Measurements from ENCODE around the gene NDRG3.
"Not testable (repeated sequence)": the region's sequence is repeated elsewhere in the genome, so short reads cannot be mapped to it uniquely, and the experiment has no call there.

The NDRG3 gene

DNA sequence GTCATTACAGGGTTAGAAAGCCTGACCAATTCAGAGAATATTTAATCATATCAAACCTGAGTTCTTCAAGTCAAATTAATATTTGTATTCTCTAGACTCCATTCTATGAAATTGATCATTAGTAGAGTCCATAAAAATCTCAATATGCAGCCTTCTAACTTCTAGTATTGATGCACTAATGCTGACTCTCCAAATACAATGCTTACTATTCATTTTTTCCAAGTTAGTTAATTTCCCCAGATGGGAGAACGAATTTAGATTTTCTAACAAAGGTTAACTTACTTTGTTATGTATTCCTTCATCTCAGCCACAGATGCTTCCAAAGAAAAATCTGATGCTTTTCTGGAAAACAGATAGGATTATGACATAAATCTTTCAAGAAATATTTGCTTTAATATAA is 12.4 kb upstream of the NDRG3 start:
- DNase-seq, result no peak

- DNase-seq, result no peak
Observed at GRCh38 chr20:36756496-36756895, 10.6 kb upstream of the NDRG3 start.

- no peak for DNase-seq
Observed at GRCh38 chr20:36754656-36755222, 8.8 kb upstream of the NDRG3 start.

GRCh38 chr20:36752582-36752981 is 6.7 kb upstream of the NDRG3 start:
- no peak for DNase-seq

GRCh38 chr20:36745234-36745926 is 510 bp downstream of the NDRG3 start:
- DNase-seq, result peak; percentile 56

DNA sequence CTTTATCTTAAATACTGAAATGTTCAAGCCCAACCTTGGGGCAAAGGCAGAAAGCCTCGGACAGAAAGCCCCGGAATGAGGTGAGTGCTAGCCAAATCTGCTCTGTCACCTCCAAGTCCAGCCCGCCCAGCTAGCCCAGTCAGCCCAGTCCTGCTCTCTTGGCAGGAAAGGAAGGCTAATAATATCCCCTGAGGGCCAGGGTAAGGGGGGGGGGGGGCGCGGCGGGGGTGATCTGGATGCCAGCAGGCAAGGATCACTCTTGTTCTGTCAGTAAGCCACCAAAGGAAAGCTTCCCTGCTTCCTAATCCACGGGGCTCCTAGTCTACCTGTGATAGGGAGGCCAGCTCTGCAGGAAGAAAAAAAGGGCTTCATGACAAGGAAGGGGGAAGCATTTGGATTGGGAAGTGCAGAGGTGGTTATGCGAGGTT is 1.1 kb downstream of the NDRG3 start:
- no peak for DNase-seq

- DNase-seq, result no peak
Observed at GRCh38 chr20:36744243-36744642, 1.6 kb downstream of the NDRG3 start.

GRCh38 chr20:36742558-36742957 is 3.3 kb downstream of the NDRG3 start:
- DNase-seq, result no peak

GRCh38 chr20:36741072-36741471 is 4.8 kb downstream of the NDRG3 start:
- no peak for DNase-seq

- DNase-seq, result no peak
Observed at GRCh38 chr20:36737183-36737499, 8.7 kb downstream of the NDRG3 start.

DNA sequence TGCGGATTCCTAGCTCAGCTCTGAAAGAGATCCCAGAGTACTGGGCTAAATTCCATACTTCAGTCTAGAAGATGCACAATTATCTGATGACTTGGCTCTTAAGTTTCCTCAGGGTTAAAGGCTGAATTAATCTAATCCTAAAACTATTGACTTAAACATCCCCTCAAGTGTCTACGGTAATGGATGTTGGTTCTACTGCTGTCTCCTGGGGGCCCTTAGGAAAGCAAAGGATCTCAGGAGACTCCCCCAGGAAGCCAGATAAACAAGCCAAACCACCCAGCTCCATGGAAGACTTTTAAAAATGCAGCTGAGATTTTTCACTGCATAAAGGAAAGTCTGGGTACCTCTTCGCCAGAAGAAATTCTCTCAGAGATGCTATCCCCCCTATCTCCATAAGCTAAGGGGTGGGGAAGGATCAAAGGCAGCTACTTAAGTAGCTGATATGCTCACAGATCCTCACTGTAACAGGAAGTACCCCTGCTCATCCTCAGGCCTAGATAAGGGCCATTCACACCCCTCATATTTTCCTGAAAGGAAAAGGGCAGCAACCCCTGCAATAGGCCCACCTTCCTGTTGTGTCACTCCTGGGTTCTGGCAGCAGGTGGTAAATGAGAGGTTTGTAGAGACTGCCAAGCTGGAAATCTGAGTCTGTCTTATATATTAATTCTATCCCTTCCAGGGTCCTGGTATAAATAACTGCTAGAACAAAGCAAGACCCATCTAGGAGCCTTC is 9.3 kb downstream of the NDRG3 start:
- DNase-seq, result no peak

DNA sequence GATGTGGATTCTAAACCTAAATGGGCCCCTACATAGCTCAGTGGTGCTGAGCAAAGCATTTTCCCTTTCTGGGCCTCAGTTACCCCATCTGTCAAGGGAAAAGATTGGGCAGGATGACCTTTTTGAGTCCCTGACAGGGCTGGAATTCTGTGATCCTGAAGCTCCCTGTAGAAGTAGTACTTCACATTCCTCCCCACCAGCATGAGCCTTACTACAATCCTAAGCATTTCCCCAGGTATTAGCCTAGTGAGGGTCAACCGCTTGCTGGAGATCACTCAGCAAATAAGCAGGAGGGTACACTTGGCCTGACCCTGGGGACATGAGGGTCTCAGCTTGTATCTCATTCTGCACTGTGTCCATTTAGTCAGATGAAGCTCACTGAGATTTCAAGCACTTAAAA is 13.4 kb downstream of the NDRG3 start:
- no peak for DNase-seq

GRCh38 chr20:36728986-36729385 is 16.9 kb downstream of the NDRG3 start:
- DNase-seq, result no peak

DNA sequence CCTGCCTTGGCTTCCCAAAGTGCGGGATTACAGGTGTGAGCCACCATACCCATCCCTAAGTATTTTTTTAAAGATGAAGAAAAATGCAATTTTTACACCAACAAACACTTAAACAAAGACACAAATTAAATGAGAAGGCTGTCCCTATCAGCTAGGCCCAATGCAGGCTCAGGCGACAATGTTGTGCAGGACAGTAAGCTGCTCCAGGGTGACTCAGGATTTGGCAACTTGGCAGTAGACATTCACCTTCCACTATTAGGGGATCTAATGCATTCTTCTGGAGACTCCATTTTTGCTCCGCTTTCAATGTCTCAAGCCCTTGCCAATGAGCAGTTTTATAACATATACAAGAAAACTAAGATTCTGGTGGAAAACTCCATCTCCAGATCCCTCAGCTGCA is 19.7 kb downstream of the NDRG3 start:
- DNase-seq, result no peak

GRCh38 chr20:36720510-36720909 is 25.4 kb downstream of the NDRG3 start:
- DNase-seq, result no peak

- no peak for DNase-seq
Observed at GRCh38 chr20:36717657-36718056, 28.2 kb downstream of the NDRG3 start.

DNA sequence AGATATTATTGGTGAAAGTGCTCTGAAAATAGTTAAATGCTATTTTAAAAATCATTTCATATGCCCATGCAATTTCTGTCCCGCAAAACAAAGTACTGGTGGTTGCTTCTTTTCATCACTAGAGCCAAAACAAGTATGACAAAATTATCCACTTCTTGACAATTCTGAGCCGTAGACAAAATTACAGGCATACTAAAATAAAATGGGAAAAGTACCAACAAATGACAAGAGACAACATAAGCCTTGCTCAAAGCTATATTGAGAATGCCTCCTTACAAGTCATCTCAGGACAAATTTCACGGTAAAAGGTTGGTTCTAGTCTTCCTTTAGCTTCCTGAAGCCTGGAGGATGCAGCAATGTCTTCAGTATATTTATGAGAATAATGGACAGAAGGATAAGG is 28.9 kb downstream of the NDRG3 start:
- no peak for DNase-seq

DNA sequence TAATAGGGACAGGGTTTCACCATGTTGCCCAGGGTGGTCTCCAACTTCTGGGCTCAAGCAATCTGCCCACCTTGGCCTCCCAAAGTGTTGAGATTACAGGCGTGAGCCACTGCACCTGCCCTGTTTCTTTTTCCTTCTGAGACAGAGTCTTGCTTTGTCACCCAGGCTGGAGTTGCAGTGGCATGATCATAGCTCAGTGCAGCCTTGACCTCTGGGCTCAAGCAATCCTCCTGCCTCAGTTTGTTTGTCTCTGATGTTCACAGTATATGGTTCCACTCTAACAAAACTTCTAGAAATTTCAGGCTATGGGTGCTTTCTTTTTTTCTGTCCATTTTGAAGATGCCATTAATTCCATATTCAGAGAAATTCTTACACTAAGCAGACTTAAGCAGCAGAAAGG is 33.1 kb downstream of the NDRG3 start:
- no peak for DNase-seq

DNA sequence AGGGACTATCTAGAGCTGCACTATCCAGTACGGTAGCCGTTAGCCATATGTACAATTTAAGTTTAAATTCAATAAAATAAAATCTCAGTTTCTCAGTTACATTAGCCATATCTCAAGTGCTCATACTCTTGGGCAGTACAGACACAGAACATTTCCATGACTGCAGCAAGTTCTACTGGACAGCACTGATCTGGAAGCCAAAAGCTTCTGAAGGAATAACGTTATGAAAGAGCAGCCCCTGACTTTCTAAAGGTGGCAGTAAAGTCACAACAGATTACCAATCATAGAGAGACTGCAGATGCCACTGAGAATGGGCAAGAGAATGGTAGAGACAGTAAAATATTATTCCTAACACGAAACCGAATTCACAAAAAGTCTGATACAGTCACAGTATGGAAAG is 36.8 kb downstream of the NDRG3 start:
- no peak for DNase-seq

DNA sequence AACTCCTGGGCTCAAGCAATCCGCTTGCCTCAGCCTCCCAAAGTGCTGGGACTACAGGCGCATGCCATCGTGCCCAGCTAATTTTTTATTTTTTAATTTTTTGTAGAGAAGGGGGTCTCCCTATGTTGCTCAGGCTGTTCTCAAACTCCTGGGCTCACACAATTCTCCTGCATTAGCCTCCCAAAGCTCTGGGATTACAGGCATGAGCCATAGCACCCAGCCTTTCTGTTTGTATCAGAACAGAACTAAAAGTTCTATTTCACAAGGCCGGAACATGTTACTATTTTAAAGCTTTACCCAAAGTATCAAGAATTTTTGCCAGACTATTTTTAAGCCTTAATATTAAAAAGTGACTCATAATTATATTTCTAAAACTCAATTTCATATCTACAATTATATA is 42.4 kb downstream of the NDRG3 start:
- no peak for DNase-seq

DNA sequence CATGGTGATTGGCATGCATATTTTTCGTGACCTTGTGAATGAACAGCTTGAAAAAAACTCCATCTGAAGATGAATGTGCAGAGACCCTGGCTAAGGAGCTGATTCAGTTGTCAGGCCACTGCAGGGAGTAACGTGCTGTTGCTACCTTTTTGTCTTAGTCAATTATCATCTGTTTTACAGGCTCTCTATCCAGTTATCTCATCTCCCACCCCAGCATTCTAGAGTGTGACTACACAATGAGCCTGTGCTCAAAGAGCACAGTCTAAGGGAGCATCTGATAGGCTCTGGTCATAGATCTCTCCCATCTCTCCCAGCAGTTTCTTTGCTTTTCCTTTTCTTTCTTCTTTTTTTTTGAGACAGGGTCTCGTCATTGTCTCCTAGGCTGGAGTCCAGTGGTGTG is 45.5 kb downstream of the NDRG3 start:
- no peak for DNase-seq

DNA sequence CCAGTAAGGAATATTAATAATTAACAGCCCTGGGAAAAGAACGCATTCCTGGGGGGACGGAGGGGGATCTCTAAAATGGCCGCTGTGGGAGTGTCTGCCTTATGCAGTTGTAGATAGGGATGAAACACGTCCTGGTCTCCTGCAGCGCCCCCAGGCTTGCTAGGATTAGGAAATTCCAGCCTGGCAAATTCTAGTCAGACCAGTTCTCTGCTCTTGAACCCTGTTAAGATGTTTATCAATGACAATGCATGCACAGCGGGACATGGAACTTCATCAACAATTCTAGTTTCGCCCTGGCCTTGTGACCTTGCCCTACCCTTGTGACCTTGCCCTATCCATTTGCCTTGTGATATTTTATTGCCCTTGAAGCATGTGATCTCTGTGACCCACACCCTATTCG is 50.4 kb downstream of the NDRG3 start:
- not testable (repeated sequence) for DNase-seq

DNA sequence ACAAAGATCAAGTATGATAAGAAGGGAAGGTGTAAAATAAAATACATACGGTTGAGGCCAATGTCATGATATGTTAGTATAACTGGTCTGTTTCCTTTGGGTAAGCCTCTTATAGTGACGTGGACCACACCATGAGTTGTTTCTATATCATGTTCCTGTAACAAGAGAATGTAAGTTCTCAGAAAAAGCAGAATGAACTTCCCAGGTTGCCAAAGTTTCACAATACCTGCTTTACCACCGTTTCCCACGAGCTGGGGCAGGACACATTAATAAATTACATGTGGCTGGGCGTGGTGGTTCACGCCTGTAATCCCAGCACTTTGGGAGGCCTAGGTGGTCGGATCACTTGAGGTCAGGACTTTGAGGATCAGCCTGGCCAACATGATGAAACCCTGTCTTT is 57.3 kb downstream of the NDRG3 start:
- DNase-seq, result no peak

GRCh38 chr20:36687850-36688249 is 58.0 kb downstream of the NDRG3 start:
- no peak for DNase-seq

GRCh38 chr20:36686944-36687343 is 58.9 kb downstream of the NDRG3 start:
- DNase-seq, result no peak

Measured in left hindlimb (tissue), 1 donor.